Measurements from ENCODE around the gene RNF187.

GRCh38 chr1:228445843-228446650 lies 41.1 kb upstream of the RNF187 start:
- TF ChIP-seq, protein P1, sequence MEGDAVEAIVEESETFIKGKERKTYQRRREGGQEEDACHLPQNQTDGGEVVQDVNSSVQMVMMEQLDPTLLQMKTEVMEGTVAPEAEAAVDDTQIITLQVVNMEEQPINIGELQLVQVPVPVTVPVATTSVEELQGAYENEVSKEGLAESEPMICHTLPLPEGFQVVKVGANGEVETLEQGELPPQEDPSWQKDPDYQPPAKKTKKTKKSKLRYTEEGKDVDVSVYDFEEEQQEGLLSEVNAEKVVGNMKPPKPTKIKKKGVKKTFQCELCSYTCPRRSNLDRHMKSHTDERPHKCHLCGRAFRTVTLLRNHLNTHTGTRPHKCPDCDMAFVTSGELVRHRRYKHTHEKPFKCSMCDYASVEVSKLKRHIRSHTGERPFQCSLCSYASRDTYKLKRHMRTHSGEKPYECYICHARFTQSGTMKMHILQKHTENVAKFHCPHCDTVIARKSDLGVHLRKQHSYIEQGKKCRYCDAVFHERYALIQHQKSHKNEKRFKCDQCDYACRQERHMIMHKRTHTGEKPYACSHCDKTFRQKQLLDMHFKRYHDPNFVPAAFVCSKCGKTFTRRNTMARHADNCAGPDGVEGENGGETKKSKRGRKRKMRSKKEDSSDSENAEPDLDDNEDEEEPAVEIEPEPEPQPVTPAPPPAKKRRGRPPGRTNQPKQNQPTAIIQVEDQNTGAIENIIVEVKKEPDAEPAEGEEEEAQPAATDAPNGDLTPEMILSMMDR (IDR thresholded peaks at IDR 0.05 in 2 of 3, conservative IDR thresholded peaks at IDR 0.05 in 1 of 3; ENCODE audit: control insufficient read depth in 2 of 3, extremely low read depth in 1 of 3, insufficient read depth in 1 of 3, low read depth in 3 of 3, low read length in 3 of 3) = no peak
- no peak for TF ChIP-seq SRF (IDR thresholded peaks at IDR 0.05; ENCODE audit: low read depth in 2 of 2, low read length in 2 of 2)
- TF ChIP-seq RAD21 (IDR thresholded peaks at IDR 0.05; ENCODE audit: insufficient read depth, low read depth, low read length) = no peak
- TF ChIP-seq HDAC6 (IDR thresholded peaks at IDR 0.05; ENCODE audit: unreplicated experiment) = no peak
- TF ChIP-seq CHD1 (IDR thresholded peaks at IDR 0.05; ENCODE audit: low read depth, low read length) = no peak
- TF ChIP-seq ZBTB33 (IDR thresholded peaks at IDR 0.05) = no peak
- no peak for TF ChIP-seq FOS (IDR thresholded peaks at IDR 0.05; ENCODE audit: borderline replicate concordance, extremely low read depth, insufficient read length)
- no peak for TF ChIP-seq RELA (IDR thresholded peaks at IDR 0.05; ENCODE audit: borderline replicate concordance, partially characterized antibody)
- TF ChIP-seq FOXK2 (IDR thresholded peaks at IDR 0.05) = no peak
